Liver (tissue), 9 donors: ENCODE measurements around the gene SPATA46. TPM values are rescaled to one million over a fixed set of nuclear protein-coding genes. Genes with fewer than 3 reads are reported as not detected.

Source experiments
- DNase-seq: peaks from one replicate; pipeline ENCODE4 v3.0.0-alpha.2; 2017; ENCODE audit warnings: low spot score
- H3K27ac ChIP-seq, 2 donors: one replicate each; pipeline ENCODE4 v1.7.0; 2013; ENCODE audit warnings: inconsistent platforms in 2 of 2, low read length in 2 of 2, control low read depth in 1 of 2, low read depth in 1 of 2, mild to moderate bottlenecking in 1 of 2
- H3K27me3 ChIP-seq, 4 donors: one replicate each; pipeline versions ENCODE4 v1.6.1 to v1.7.0; 2013; ENCODE audit warnings: low read length in 3 of 4, inconsistent platforms in 1 of 4, mild to moderate bottlenecking in 1 of 4, moderate library complexity in 1 of 4; ENCODE audit not compliant: control insufficient read depth in 4 of 4, insufficient read depth in 4 of 4
- H3K36me3 ChIP-seq, 4 donors: one replicate each; pipeline versions ENCODE4 v1.6.1 to v1.7.0; 2013; ENCODE audit warnings: low read length in 3 of 4, mild to moderate bottlenecking in 3 of 4, low read depth in 1 of 4, moderate library complexity in 1 of 4; ENCODE audit not compliant: control insufficient read depth in 4 of 4, insufficient read depth in 3 of 4
- H3K4me1 ChIP-seq, 4 donors: one replicate each; pipeline versions ENCODE4 v1.6.1 to v1.7.0; 2013; ENCODE audit warnings: low read length in 3 of 4, mild to moderate bottlenecking in 3 of 4, moderate library complexity in 1 of 4; ENCODE audit not compliant: control insufficient read depth in 4 of 4, insufficient read depth in 4 of 4
- H3K4me3 ChIP-seq, 3 donors: one replicate each; pipeline versions ENCODE4 v1.6.1 to v1.7.0; 2013; ENCODE audit warnings: low read length in 3 of 3, control low read depth in 1 of 3, low read depth in 1 of 3, mild to moderate bottlenecking in 1 of 3
- H3K9ac ChIP-seq, 2 donors: one replicate each; pipeline ENCODE4 v1.7.0; 2013; ENCODE audit warnings: low read length in 2 of 2, mild to moderate bottlenecking in 2 of 2, moderate library complexity in 2 of 2, control low read depth in 1 of 2, low read depth in 1 of 2
- H3K9me3 ChIP-seq, 4 donors: one replicate each; pipeline versions ENCODE4 v1.6.1 to v1.7.0; 2013; ENCODE audit warnings: low read length in 3 of 4; ENCODE audit not compliant: control insufficient read depth in 4 of 4
- ATF3 ChIP-seq: IDR thresholded peaks from 2 replicates; pipeline ENCODE4 v1.6.1; 2016; ENCODE audit warnings: antibody characterized with exemption
- CTCF ChIP-seq: fragments of 150-350 bp; IDR thresholded peaks from 2 replicates; pipeline ENCODE4 v1.5.1; 2017; ENCODE audit warnings: improper control_type of control experiment, low read depth, low read length; ENCODE audit not compliant: missing input control
- EGR1 ChIP-seq, 2 donors: IDR thresholded peaks; 2 replicates each; pipeline ENCODE4 v1.6.1; 2016 to 2018; ENCODE audit warnings: antibody characterized with exemption in 2 of 2, low read depth in 2 of 2
- FOXA1 ChIP-seq: IDR thresholded peaks from 2 replicates; pipeline ENCODE4 v1.6.1; 2016; ENCODE audit warnings: antibody characterized with exemption
- GABPA ChIP-seq, 2 donors: IDR thresholded peaks in 1 of 2; conservative IDR thresholded peaks in 1 of 2; 2 replicates each; pipeline ENCODE4 v1.6.1; 2016; ENCODE audit warnings: antibody characterized with exemption in 2 of 2, mild to moderate bottlenecking in 1 of 2, moderate library complexity in 1 of 2
- HNF4A ChIP-seq, 2 donors: conservative IDR thresholded peaks; 2 replicates each; pipeline ENCODE4 v1.6.1; 2016; ENCODE audit warnings: antibody characterized with exemption in 2 of 2, mild to moderate bottlenecking in 2 of 2
- HNF4G ChIP-seq: IDR thresholded peaks from 2 replicates; pipeline ENCODE4 v1.6.1; 2016; ENCODE audit warnings: antibody characterized with exemption
- JUND ChIP-seq, 2 donors: IDR thresholded peaks; 2 replicates each; pipeline ENCODE4 v1.6.1; 2016; ENCODE audit warnings: antibody characterized with exemption in 2 of 2
- MAX ChIP-seq: IDR thresholded peaks from 2 replicates; pipeline ENCODE4 v1.6.1; 2016; ENCODE audit warnings: antibody characterized with exemption
- NR2F2 ChIP-seq: IDR thresholded peaks from 2 replicates; pipeline ENCODE4 v1.6.1; 2016; ENCODE audit warnings: antibody characterized with exemption
- RAD21 ChIP-seq, 2 donors: IDR thresholded peaks; 2 replicates each; pipeline ENCODE4 v1.6.1; 2016; ENCODE audit warnings: antibody characterized with exemption in 2 of 2, mild to moderate bottlenecking in 2 of 2
- REST ChIP-seq: IDR thresholded peaks from 2 replicates; pipeline ENCODE4 v1.6.1; 2016; ENCODE audit warnings: antibody characterized with exemption, mild to moderate bottlenecking
- SP1 ChIP-seq: IDR thresholded peaks from 2 replicates; pipeline ENCODE4 v1.6.1; 2018; ENCODE audit warnings: antibody characterized with exemption, mild to moderate bottlenecking
- TAF1 ChIP-seq: conservative IDR thresholded peaks from 2 replicates; pipeline ENCODE4 v1.6.1; 2016; ENCODE audit warnings: antibody characterized with exemption, mild to moderate bottlenecking
- YY1 ChIP-seq: IDR thresholded peaks from 2 replicates; pipeline ENCODE4 v1.6.1; 2016; ENCODE audit warnings: antibody characterized with exemption, mild to moderate bottlenecking
- ZBTB33 ChIP-seq: IDR thresholded peaks from 2 replicates; pipeline ENCODE4 v1.6.1; 2016; ENCODE audit warnings: antibody characterized with exemption
- WGBS: extraction: QIAGEN DNeasy Blood & Tissue Kit; methylation state at CpG from one replicate; pipeline ENCODE4 v1.1.7; 2013; 5-methylcytosine and 5-hydroxymethylcytosine counted together
- polyA plus RNA-seq, 2 donors: library from polyadenylated mRNA; stranded (reverse) in 1 of 2; unstranded in 1 of 2; fragments of 200-250 nt in 1 of 2; fragments of >200 nt in 1 of 2; fragmentation: Nextera tagmentation in 1 of 2; extraction: Ambion mirVana in 1 of 2; gene quantifications; one replicate each; pipeline versions ENCODE4 v1.2.1 to v1.2.3, GENCODE V29; 2013 to 2015
- total RNA-seq, 2 donors: library from RNA; depleted of rRNA; stranded (reverse); fragments of >200 nt; gene quantifications; one replicate each; pipeline ENCODE4 v1.2.3, GENCODE V29; 2014
- donor health status: healthy.
- donor health status: healthy.
- donor health status: healthy.
- donor health status: healthy.
- donor health status: healthy.

Gene SPATA46
- total and polyA plus RNA-seq, 4 donors = 0.06 to 0.17 TPM; not detected in 2

- peaks cover 0 to 7% (median 2%) of the 10 kb centered on the region in 4 donors for H3K36me3 ChIP-seq
- H3K27me3 ChIP-seq = no peaks in the 10 kb centered on the region
- 61% methylated on average over 3 of the region's 3 CpGs for WGBS
- no peak overlapping the region for H3K4me3 ChIP-seq
- no peak overlapping the region for H3K9ac ChIP-seq
- DNase-seq = no peak
- H3K9me3 ChIP-seq = no peaks in the 10 kb centered on the region
- no peaks in the 10 kb centered on the region for H3K4me1 ChIP-seq
- TF ChIP-seq YY1 = no peak
- TF ChIP-seq NR2F2 = no peak
- TF ChIP-seq CTCF = no peak
- TF ChIP-seq TAF1 = no peak
- no peak for TF ChIP-seq EGR1 (IDR thresholded peaks at IDR 0.05; ENCODE audit: low read depth in 2 of 2)
- TF ChIP-seq SP1 = no peak
- no peak overlapping the region for H3K27ac ChIP-seq
Measured at GRCh38 chr1:162329826-162330225, 46.8 kb downstream of the SPATA46 start.

GRCh38 chr1:162328512-162328911 is 48.1 kb downstream of the SPATA46 start:
- no peak overlapping the region for H3K27ac ChIP-seq
- no peak overlapping the region for H3K4me3 ChIP-seq
- TF ChIP-seq ZBTB33 (no peak), SP1 (no peak), RAD21 (IDR thresholded peaks at IDR 0.05) (no peak), GABPA (IDR thresholded peaks at IDR 0.05 in 1 of 2, conservative IDR thresholded peaks at IDR 0.05 in 1 of 2) (no peak), ATF3 (no peak), TAF1 (no peak), YY1 (no peak), HNF4A (conservative IDR thresholded peaks at IDR 0.05) (no peak), EGR1 (IDR thresholded peaks at IDR 0.05; ENCODE audit: low read depth in 2 of 2) (no peak), MAX (no peak)
- no peak overlapping the region for H3K9ac ChIP-seq
- H3K36me3 ChIP-seq = peaks cover 0 to 3% (median 0%) of the 10 kb centered on the region in 4 donors
- DNase-seq = no peak
- no peaks in the 10 kb centered on the region for H3K9me3 ChIP-seq
- H3K27me3 ChIP-seq = no peaks in the 10 kb centered on the region
- no peaks in the 10 kb centered on the region for H3K4me1 ChIP-seq

GRCh38 chr1:162327788-162328165 is 48.9 kb downstream of the SPATA46 start:
- no peak for DNase-seq
- 86% methylated on average over 1 of the region's 1 CpG for WGBS
- Histone ChIP-seq H3K27me3 (no peaks in the 10 kb centered on the region), H3K9ac (no peak overlapping the region), H3K4me3 (no peak overlapping the region), H3K36me3 (no peaks in the 10 kb centered on the region), H3K9me3 (no peaks in the 10 kb centered on the region), H3K27ac (no peak overlapping the region), H3K4me1 (no peaks in the 10 kb centered on the region)
- TF ChIP-seq EGR1 (IDR thresholded peaks at IDR 0.05; ENCODE audit: low read depth in 2 of 2) (no peak), SP1 (no peak), JUND (IDR thresholded peaks at IDR 0.05) (no peak), FOXA1 (no peak), CTCF (no peak), RAD21 (IDR thresholded peaks at IDR 0.05) (no peak), HNF4G (no peak), HNF4A (conservative IDR thresholded peaks at IDR 0.05) (no peak), GABPA (IDR thresholded peaks at IDR 0.05 in 1 of 2, conservative IDR thresholded peaks at IDR 0.05 in 1 of 2) (no peak), TAF1 (no peak), ATF3 (no peak), REST (no peak)
